ENCODE measurements around the gene FOXF1.

DNA sequence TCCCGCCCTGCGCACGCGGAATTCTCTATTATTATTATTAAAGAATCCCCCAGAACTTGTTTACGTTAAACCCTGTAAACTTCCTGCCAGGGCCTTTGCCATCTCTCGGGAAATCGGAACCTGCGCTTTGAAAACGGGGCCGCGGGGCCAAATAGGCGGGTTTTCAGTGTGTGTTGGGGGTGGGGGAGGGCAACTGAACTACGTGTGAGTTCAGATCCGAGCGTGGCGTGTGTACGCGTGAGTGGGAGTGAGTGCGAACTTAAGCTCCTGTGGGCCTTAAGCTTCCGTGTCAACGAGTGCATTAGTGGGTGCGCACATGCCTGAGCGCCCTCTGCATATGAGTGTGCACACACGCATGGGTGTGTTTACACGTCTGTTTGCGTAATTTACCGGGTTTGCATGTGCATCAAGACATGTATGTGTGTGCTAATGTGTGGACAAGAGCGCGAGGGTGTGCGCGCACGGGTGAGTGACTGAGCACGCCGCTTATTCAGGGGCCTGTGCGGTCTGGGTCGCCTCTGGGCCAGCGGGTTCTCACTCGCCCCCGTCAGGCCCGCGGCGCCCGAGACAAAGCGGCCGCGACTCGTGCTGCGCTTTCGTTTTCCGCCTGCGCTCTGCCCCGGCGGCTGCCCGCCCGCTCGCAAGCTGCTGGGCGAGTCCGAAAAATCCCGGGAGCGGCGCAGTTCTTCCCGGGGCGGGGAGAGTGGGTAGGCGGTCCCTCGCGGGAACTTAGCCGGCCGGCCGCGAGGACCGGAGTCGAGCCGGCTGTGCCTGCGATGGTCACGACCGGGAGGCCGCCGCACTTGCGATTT, 1.2 kb upstream of the FOXF1 start:
- no peak for TF ChIP-seq EGR1 (IDR thresholded peaks at IDR 0.05; ENCODE audit: low read depth in 2 of 2)
- TF ChIP-seq, protein P1, sequence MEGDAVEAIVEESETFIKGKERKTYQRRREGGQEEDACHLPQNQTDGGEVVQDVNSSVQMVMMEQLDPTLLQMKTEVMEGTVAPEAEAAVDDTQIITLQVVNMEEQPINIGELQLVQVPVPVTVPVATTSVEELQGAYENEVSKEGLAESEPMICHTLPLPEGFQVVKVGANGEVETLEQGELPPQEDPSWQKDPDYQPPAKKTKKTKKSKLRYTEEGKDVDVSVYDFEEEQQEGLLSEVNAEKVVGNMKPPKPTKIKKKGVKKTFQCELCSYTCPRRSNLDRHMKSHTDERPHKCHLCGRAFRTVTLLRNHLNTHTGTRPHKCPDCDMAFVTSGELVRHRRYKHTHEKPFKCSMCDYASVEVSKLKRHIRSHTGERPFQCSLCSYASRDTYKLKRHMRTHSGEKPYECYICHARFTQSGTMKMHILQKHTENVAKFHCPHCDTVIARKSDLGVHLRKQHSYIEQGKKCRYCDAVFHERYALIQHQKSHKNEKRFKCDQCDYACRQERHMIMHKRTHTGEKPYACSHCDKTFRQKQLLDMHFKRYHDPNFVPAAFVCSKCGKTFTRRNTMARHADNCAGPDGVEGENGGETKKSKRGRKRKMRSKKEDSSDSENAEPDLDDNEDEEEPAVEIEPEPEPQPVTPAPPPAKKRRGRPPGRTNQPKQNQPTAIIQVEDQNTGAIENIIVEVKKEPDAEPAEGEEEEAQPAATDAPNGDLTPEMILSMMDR (IDR thresholded peaks at IDR 0.05; ENCODE audit: low read depth, low read length, missing input control) = no peak
- TF ChIP-seq SP1 (IDR thresholded peaks at IDR 0.05) = no peak
- no peak for TF ChIP-seq YY1 (IDR thresholded peaks at IDR 0.05)
- TF ChIP-seq, protein P2, sequence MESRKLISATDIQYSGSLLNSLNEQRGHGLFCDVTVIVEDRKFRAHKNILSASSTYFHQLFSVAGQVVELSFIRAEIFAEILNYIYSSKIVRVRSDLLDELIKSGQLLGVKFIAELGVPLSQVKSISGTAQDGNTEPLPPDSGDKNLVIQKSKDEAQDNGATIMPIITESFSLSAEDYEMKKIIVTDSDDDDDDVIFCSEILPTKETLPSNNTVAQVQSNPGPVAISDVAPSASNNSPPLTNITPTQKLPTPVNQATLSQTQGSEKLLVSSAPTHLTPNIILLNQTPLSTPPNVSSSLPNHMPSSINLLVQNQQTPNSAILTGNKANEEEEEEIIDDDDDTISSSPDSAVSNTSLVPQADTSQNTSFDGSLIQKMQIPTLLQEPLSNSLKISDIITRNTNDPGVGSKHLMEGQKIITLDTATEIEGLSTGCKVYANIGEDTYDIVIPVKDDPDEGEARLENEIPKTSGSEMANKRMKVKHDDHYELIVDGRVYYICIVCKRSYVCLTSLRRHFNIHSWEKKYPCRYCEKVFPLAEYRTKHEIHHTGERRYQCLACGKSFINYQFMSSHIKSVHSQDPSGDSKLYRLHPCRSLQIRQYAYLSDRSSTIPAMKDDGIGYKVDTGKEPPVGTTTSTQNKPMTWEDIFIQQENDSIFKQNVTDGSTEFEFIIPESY (IDR thresholded peaks at IDR 0.05) = no peak

Data from liver (tissue), 3 donors.